Endothelial cell of umbilical vein (primary cell): Measurements from ENCODE around the gene SLTM. TPM values are rescaled to one million over a fixed set of nuclear protein-coding genes. Genes with fewer than 3 reads are reported as not detected.

ENCODE experiments used
- BruUV-seq: library from RNA; stranded (reverse); fragments of 400-500 nt; replicated peaks from 2 replicates; lab custom pipeline; 2021; lab: Mats Ljungman, UMichigan
- CTCF ChIA-PET: fragments of 300-600, 350-600 bp; sonication (Branson Sonifier 250); formaldehyde crosslinking; loops from one replicate; lab custom pipeline; 2021; ENCODE audit warnings: antibody characterized with exemption, inconsistent platforms; lab: Charles Lee
- POLR2A ChIA-PET: fragments of 300-600, 350-600 bp; sonication (Branson Sonifier 250); formaldehyde crosslinking; loops from one replicate; lab custom pipeline; 2021; ENCODE audit warnings: antibody characterized with exemption, inconsistent platforms; lab: Charles Lee
- DNase-seq: peaks from one replicate; pipeline ENCODE4 v3.0.0-alpha.2; 2011; ENCODE audit warnings: low read depth, low spot score
- FAIRE-seq: peaks from 2 replicates; lab custom pipeline; 2011; peaks lifted over from hg19 to GRCh38; lab: Jason Lieb, UNC
- H2AFZ ChIP-seq: 2 replicates; pipeline ENCODE4 v1.6.0; 2012; ENCODE audit warnings: low read depth, low read length, control low read depth, inconsistent platforms
- H3K27ac ChIP-seq: 2 replicates; pipeline ENCODE4 v1.5.1; 2011; ENCODE audit warnings: low read depth, mild to moderate bottlenecking, control low read depth, low read length, moderate library complexity; ENCODE audit not compliant: insufficient read depth
- H3K27me3 ChIP-seq, 2 experiments: 2 replicates each; pipeline versions ENCODE4 v1.6.0 to v1.6.1; 2011; ENCODE audit warnings: low read length in 2 of 2, mixed read lengths in 1 of 2; ENCODE audit not compliant: control insufficient read depth in 2 of 2, insufficient read depth in 2 of 2
- H3K36me3 ChIP-seq, 2 experiments: 2 replicates in 1 of 2; 3 replicates in 1 of 2; pipeline ENCODE4 v1.5.1; 2011; ENCODE audit warnings: low read length in 2 of 2, mild to moderate bottlenecking in 1 of 2, moderate library complexity in 1 of 2; ENCODE audit not compliant: control insufficient read depth in 2 of 2, insufficient read depth in 2 of 2; ENCODE audit errors: extremely low read depth in 1 of 2
- H3K4me1 ChIP-seq: 3 replicates; pipeline ENCODE4 v1.5.1; 2011; ENCODE audit warnings: mild to moderate bottlenecking, low read length; ENCODE audit not compliant: control insufficient read depth, insufficient read depth; ENCODE audit errors: extremely low read depth
- H3K4me2 ChIP-seq: 2 replicates; pipeline ENCODE4 v1.6.1; 2011; ENCODE audit warnings: low read length, control low read depth, mixed read lengths; ENCODE audit not compliant: insufficient read depth
- H3K4me3 ChIP-seq, 3 experiments: fragments of 200-600 bp in 1 of 3; sonication (generic), shearing (Covaris generic) in 1 of 3; replicated peaks in 1 of 3; 2 replicates each; pipeline ENCODE4 v1.5.1; 2011 to 2016; ENCODE audit warnings: control low read depth in 3 of 3, low read length in 3 of 3, mild to moderate bottlenecking in 2 of 3, inconsistent platforms in 1 of 3, low read depth in 1 of 3, moderate library complexity in 1 of 3; ENCODE audit not compliant: insufficient read depth in 1 of 3
- H3K79me2 ChIP-seq: 2 replicates; pipeline ENCODE4 v1.6.0; 2012; ENCODE audit warnings: low read length, inconsistent platforms; ENCODE audit not compliant: control insufficient read depth, insufficient read depth
- H3K9ac ChIP-seq: replicated peaks from 2 replicates; pipeline ENCODE3; 2011; ENCODE audit warnings: low read length, control low read depth; ENCODE audit not compliant: insufficient read depth; ENCODE audit errors: extremely low read depth
- H3K9me1 ChIP-seq: replicated peaks from 3 replicates; pipeline ENCODE4 v1.6.0; 2011; ENCODE audit warnings: mild to moderate bottlenecking, low read length; ENCODE audit not compliant: control insufficient read depth, insufficient read depth; ENCODE audit errors: extremely low read depth
- H3K9me3 ChIP-seq: replicated peaks from 2 replicates; pipeline ENCODE4 v1.5.1; 2012; ENCODE audit warnings: low read length, inconsistent platforms; ENCODE audit not compliant: control insufficient read depth, insufficient read depth
- H4K20me1 ChIP-seq: replicated peaks from 2 replicates; pipeline ENCODE3; 2011; ENCODE audit warnings: mild to moderate bottlenecking, low read length; ENCODE audit not compliant: control insufficient read depth, insufficient read depth; ENCODE audit errors: extremely low read depth
- EZH2 ChIP-seq: IDR thresholded peaks from 2 replicates; pipeline ENCODE4 v1.6.1; 2012; ENCODE audit warnings: borderline replicate concordance, low read depth, mild to moderate bottlenecking, moderate library complexity, low read length, inconsistent platforms; ENCODE audit not compliant: severe bottlenecking
- FOS ChIP-seq: IDR thresholded peaks from 2 replicates; pipeline ENCODE4 v1.6.1; 2011; ENCODE audit warnings: mild to moderate bottlenecking, low read length, moderate library complexity, borderline replicate concordance; ENCODE audit not compliant: insufficient read depth
- GATA2 ChIP-seq: IDR thresholded peaks from 2 replicates; pipeline ENCODE4 v1.7.0; 2011; ENCODE audit warnings: low read depth, mild to moderate bottlenecking, moderate library complexity, mixed read lengths, low read length; ENCODE audit not compliant: insufficient read length, insufficient read depth
- JUN ChIP-seq: IDR thresholded peaks from 2 replicates; pipeline ENCODE4 v1.6.1; 2011; ENCODE audit warnings: borderline replicate concordance, low read depth; ENCODE audit not compliant: insufficient read length, insufficient read depth
- MYC ChIP-seq: IDR thresholded peaks from one replicate; pipeline ENCODE4 v1.6.1; 2011; ENCODE audit warnings: mild to moderate bottlenecking, low read depth, low read length
- POLR2A ChIP-seq: IDR thresholded peaks from 2 replicates; pipeline ENCODE4 v1.6.1; 2012; ENCODE audit warnings: low read depth, mild to moderate bottlenecking, control low read depth, low read length
- POLR2AphosphoS5 ChIP-seq: IDR thresholded peaks from 2 replicates; pipeline ENCODE4 v1.6.1; 2012; ENCODE audit warnings: low read depth, mild to moderate bottlenecking, control low read depth, low read length, moderate library complexity; ENCODE audit not compliant: insufficient read depth
- dilution Hi-C: fragments of 300-500 bp; cut with MboI; formaldehyde crosslinking; loops from one replicate; pipeline ENCODE4 v1.15.0; 2019; ENCODE audit warnings: low sequenced_read_pairs; ENCODE audit not compliant: extremely low pct_ligation_motif_present
- intact Hi-C: fragments of 100-400 bp; cut with micrococcal nuclease; formaldehyde crosslinking; loops from one replicate; pipeline ENCODE4 v1.10.0; 2022
- polyA plus RNA-seq, 4 experiments: library from polyadenylated mRNA; depleted of rRNA in 3 of 4; stranded (reverse) in 3 of 4; unstranded in 1 of 4; fragments of >200 nt; gene quantifications; 2 replicates each; pipeline versions ENCODE4 v1.2.1 to v1.2.3, GENCODE V29; 2011 to 2012; ENCODE audit warnings: missing spikeins in 1 of 4
- total RNA-seq: library from RNA; stranded (reverse); gene quantifications from 2 replicates; pipeline ENCODE4 v1.2.3, GENCODE V29; 2021
- TF ChIP-seq, protein P1 (sequence below): IDR thresholded peaks from 2 replicates; pipeline ENCODE4 v1.6.1; 2011; ENCODE audit not compliant: insufficient read depth, insufficient read length
- TF ChIP-seq, protein P2 (sequence below), 2 donors: IDR thresholded peaks; 1 replicate in 1 of 2; 2 replicates in 1 of 2; pipeline ENCODE4 v1.5.1; 2011; ENCODE audit warnings: low read length in 2 of 2, mild to moderate bottlenecking in 2 of 2, moderate library complexity in 2 of 2, control low read depth in 1 of 2, inconsistent platforms in 1 of 2, low read depth in 1 of 2; ENCODE audit not compliant: insufficient read depth in 1 of 2; ENCODE audit errors: extremely low read depth in 1 of 2

SLTM gene
- total and polyA plus RNA-seq, 2 donors (not counting 3 experiments of a cell fraction or from before 2014, with no cell fraction given) = 28.1 to 93.0 TPM

DNA sequence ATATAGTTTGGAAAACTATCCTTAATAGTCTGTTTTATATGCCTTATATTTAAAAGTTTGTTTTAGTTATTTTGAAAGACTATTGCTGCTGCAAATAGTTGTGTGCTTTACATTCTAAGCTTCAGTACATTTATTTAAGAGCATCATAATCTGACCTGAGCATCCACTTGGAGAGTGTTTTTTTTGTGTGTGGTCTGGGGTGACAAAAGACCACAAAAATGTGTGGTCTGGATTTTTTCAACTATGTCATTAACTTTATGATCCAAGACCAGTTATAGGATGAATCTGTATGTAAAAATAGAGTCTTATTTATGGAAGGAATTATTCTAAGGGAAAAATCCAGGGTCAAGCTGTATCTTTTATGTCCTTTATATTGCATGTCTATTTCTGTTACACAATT is 77.4 kb downstream of the SLTM start:
- Histone ChIP-seq H3K4me3 (no peak overlapping the region), H3K9me3 (no peaks in the 10 kb centered on the region), H4K20me1 (no peaks in the 10 kb centered on the region), H3K9ac (no peak overlapping the region), H3K36me3 (no peaks in the 10 kb centered on the region), H3K27me3 (no peaks in the 10 kb centered on the region), H3K27ac (no peak overlapping the region), H3K4me1 (no peaks in the 10 kb centered on the region), H3K4me2 (no peak overlapping the region), H3K9me1 (no peaks in the 10 kb centered on the region), H3K79me2 (no peaks in the 10 kb centered on the region), H2AFZ (no peak overlapping the region)
- intact Hi-C loops (no loop called here), dilution Hi-C loops (no loop called here)
- POLR2A ChIA-PET = no interaction called here
- CTCF ChIA-PET = interaction anchor here (0.7 kb wide), 1 partner anchor 79 kb away, joined by 3 read pairs; no protein-coding TSS in a partner anchor
- BruUV-seq = no TSS peak
- TF ChIP-seq FOS = no peak
- TF ChIP-seq, protein P1, sequence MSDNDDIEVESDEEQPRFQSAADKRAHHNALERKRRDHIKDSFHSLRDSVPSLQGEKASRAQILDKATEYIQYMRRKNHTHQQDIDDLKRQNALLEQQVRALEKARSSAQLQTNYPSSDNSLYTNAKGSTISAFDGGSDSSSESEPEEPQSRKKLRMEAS = no peak
- TF ChIP-seq MYC = no peak
- TF ChIP-seq, protein P2, sequence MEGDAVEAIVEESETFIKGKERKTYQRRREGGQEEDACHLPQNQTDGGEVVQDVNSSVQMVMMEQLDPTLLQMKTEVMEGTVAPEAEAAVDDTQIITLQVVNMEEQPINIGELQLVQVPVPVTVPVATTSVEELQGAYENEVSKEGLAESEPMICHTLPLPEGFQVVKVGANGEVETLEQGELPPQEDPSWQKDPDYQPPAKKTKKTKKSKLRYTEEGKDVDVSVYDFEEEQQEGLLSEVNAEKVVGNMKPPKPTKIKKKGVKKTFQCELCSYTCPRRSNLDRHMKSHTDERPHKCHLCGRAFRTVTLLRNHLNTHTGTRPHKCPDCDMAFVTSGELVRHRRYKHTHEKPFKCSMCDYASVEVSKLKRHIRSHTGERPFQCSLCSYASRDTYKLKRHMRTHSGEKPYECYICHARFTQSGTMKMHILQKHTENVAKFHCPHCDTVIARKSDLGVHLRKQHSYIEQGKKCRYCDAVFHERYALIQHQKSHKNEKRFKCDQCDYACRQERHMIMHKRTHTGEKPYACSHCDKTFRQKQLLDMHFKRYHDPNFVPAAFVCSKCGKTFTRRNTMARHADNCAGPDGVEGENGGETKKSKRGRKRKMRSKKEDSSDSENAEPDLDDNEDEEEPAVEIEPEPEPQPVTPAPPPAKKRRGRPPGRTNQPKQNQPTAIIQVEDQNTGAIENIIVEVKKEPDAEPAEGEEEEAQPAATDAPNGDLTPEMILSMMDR (IDR thresholded peaks at IDR 0.05; ENCODE audit: extremely low read depth in 1 of 2, insufficient read depth in 1 of 2, low read depth in 1 of 2, low read length in 2 of 2) = no peak
- TF ChIP-seq POLR2AphosphoS5 = no peak
- no peak for TF ChIP-seq JUN
- TF ChIP-seq EZH2 = no peak
- no peak for TF ChIP-seq GATA2
- TF ChIP-seq POLR2A = no peak
- no peak for FAIRE-seq
- DNase-seq = no peak
